ENCODE results near the gene NFASC. TPM values are rescaled to one million over a fixed set of nuclear protein-coding genes. Genes with fewer than 3 reads are reported as not detected.

Gene NFASC
- total RNA-seq, 5 donors from 2014 or later (not counting 1 experiment from before 2014, with no cell fraction given): 0.13 to 0.35 (median 0.19) TPM; not detected in 2

DNA sequence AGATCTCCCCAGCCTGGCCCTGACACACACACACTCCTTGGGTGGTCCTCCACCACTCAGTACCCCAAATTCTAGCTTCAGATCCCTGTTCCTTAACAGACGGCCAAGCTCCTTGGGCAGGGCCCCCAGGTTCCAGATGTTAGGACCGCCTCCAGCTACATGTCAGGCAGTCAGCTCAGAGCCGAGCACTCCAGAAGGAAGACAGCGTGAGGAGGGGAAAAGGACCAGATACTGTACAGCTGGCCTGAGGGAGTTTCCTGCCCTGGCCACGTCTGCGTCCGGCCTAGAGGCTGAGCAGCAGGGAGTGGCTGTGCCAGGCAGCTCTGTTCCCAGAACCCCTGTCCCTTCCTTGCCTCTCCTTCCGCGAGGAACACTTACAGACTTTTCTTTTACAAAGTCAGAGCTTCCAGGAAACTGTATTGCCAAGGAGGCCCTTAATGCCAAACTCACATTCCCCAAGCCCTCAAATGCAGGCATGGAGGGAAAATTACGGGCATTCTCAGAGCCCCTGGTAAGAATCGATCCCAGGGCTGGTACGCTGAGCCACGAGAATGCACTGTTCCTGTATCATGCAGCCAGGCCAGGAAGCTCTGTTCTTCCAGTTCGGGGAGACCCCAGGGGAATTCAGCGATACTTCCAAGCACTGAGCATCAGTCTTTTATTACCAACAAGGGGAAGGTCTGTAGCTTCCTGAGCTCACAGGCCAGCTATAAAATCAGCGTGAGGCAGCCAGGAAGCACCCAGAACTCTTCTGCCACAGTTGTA, 127.1 kb downstream of the NFASC start:
- H3K4me1 ChIP-seq (ENCODE audit: control insufficient read depth in 1 of 2, extremely low read depth in 1 of 2, insufficient read depth in 2 of 2, low read length in 2 of 2): peaks cover 0 to under 1% of the 10 kb centered on the region in 2 experiments
- DNase-seq: no peak
- Mint-ChIP-seq H3K9me3 (no peaks in the 10 kb centered on the region), H3K4me1 (peaks cover 2 to 6% (median 4%) of the 10 kb centered on the region in 3 donors), H3K27ac (no peak overlapping the region), H3K27me3 (peaks cover 0 to 5% of the 10 kb centered on the region in 2 donors), H3K36me3 (no peaks in the 10 kb centered on the region), H3K4me3 (no peak overlapping the region)
- no peaks in the 10 kb centered on the region for H3K36me3 ChIP-seq (ENCODE audit: control insufficient read depth in 2 of 2, extremely low read depth in 1 of 2, insufficient read depth in 1 of 2, low read length in 1 of 2)
- H3K27me3 ChIP-seq (replicated peaks in 1 of 2; ENCODE audit: control insufficient read depth in 2 of 2, extremely low read depth in 1 of 2, insufficient read depth in 2 of 2, low read length in 1 of 2): peaks cover 0 to 36% of the 10 kb centered on the region in 2 experiments
- no peaks in the 10 kb centered on the region for H3K9me3 ChIP-seq
- H3K4me3 ChIP-seq (ENCODE audit: control insufficient read depth in 1 of 2, extremely low read depth in 1 of 2, low read length in 1 of 2): no peak overlapping the region
- 84% methylated on average over 14 of the region's 16 CpGs for WGBS (ENCODE audit: insufficient coverage)
- ChIA-PET POLR2A (no interaction called here), CTCF (no interaction called here)
- H3K27ac ChIP-seq (ENCODE audit: low read length): no peak overlapping the region
- ATAC-seq (replicated peaks in 1 of 4): no peak

DNA sequence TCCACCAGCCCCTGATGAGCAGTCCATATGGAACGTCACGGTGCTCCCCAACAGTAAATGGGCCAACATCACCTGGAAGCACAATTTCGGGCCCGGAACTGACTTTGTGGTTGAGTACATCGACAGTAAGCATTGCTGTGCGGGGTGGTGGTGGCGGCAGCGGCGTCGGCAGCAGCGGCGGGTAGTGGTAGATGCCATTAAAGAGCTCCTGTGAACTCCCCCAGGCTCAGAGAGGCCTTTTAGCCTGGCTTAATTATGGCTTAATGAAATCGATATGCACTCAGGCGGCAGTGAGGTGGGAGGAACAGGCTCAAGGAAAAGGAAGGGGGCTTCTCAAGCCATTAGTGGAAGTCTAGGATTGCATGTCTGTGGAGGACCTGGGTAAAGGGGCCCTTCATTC, 130.5 kb downstream of the NFASC start:
- H3K27ac Mint-ChIP-seq: no peak overlapping the region
- no peaks in the 10 kb centered on the region for H3K4me1 Mint-ChIP-seq
- H3K4me3 ChIP-seq (ENCODE audit: control insufficient read depth in 1 of 2, extremely low read depth in 1 of 2, low read length in 1 of 2): no peak overlapping the region
- H3K4me1 ChIP-seq (ENCODE audit: control insufficient read depth in 1 of 2, extremely low read depth in 1 of 2, insufficient read depth in 2 of 2, low read length in 2 of 2): no peaks in the 10 kb centered on the region
- DNase-seq (no peak), ATAC-seq (replicated peaks in 1 of 4) (no peak)
- no peak overlapping the region for H3K4me3 Mint-ChIP-seq
- H3K27me3 ChIP-seq (replicated peaks in 1 of 2; ENCODE audit: control insufficient read depth in 2 of 2, extremely low read depth in 1 of 2, insufficient read depth in 2 of 2, low read length in 1 of 2): peaks cover 0 to 38% of the 10 kb centered on the region in 2 experiments
- POLR2A ChIA-PET: no interaction called here
- no peak overlapping the region for H3K27ac ChIP-seq (ENCODE audit: low read length)
- peaks cover 5% of the 10 kb centered on the region in 2 donors for H3K27me3 Mint-ChIP-seq
- WGBS (ENCODE audit: insufficient coverage): 91% methylated on average over 10 of the region's 14 CpGs
- H3K9me3 ChIP-seq: no peaks in the 10 kb centered on the region
- H3K36me3 Mint-ChIP-seq: no peaks in the 10 kb centered on the region
- no peaks in the 10 kb centered on the region for H3K9me3 Mint-ChIP-seq
- CTCF ChIA-PET: no interaction called here
- no peaks in the 10 kb centered on the region for H3K36me3 ChIP-seq (ENCODE audit: control insufficient read depth in 2 of 2, extremely low read depth in 1 of 2, insufficient read depth in 1 of 2, low read length in 1 of 2)

DNA sequence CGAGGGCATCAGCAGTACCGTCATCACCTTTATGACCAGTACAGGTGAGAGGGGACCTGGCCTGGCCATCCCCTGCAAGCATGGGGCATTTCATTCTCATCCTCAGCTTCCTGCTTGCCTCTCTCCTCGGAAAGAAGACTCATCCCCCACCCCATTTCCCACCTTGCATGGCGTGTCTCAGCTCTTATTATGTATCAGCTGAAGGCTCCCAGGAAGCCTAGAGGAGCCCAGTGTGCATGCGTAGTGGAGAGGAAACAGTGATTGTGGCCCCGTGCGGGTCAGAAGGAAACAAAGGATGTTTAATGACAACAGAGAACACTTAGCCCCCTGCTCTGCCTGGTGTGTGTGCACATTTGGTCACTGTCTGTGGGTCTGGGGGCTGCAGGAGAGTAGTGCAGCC, 132.0 kb downstream of the NFASC start:
- Histone ChIP-seq H3K9me3 (no peaks in the 10 kb centered on the region), H3K27ac (ENCODE audit: low read length) (no peak overlapping the region), H3K27me3 (replicated peaks in 1 of 2; ENCODE audit: control insufficient read depth in 2 of 2, extremely low read depth in 1 of 2, insufficient read depth in 2 of 2, low read length in 1 of 2) (peaks cover 0 to 35% of the 10 kb centered on the region in 2 experiments), H3K4me1 (ENCODE audit: control insufficient read depth in 1 of 2, extremely low read depth in 1 of 2, insufficient read depth in 2 of 2, low read length in 2 of 2) (no peaks in the 10 kb centered on the region), H3K4me3 (ENCODE audit: control insufficient read depth in 1 of 2, extremely low read depth in 1 of 2, low read length in 1 of 2) (no peak overlapping the region), H3K36me3 (ENCODE audit: control insufficient read depth in 2 of 2, extremely low read depth in 1 of 2, insufficient read depth in 1 of 2, low read length in 1 of 2) (no peaks in the 10 kb centered on the region)
- DNase-seq (no peak), ATAC-seq (replicated peaks in 1 of 4) (no peak)
- H3K27ac Mint-ChIP-seq: no peak overlapping the region
- no peaks in the 10 kb centered on the region for H3K36me3 Mint-ChIP-seq
- POLR2A ChIA-PET: no interaction called here
- H3K9me3 Mint-ChIP-seq: no peaks in the 10 kb centered on the region
- no peak overlapping the region for H3K4me3 Mint-ChIP-seq
- H3K4me1 Mint-ChIP-seq: no peaks in the 10 kb centered on the region
- WGBS (ENCODE audit: insufficient coverage): 73% methylated on average over 7 of the region's 7 CpGs
- H3K27me3 Mint-ChIP-seq: peaks cover 2 to 12% of the 10 kb centered on the region in 2 donors
- CTCF ChIA-PET: no interaction called here

DNA sequence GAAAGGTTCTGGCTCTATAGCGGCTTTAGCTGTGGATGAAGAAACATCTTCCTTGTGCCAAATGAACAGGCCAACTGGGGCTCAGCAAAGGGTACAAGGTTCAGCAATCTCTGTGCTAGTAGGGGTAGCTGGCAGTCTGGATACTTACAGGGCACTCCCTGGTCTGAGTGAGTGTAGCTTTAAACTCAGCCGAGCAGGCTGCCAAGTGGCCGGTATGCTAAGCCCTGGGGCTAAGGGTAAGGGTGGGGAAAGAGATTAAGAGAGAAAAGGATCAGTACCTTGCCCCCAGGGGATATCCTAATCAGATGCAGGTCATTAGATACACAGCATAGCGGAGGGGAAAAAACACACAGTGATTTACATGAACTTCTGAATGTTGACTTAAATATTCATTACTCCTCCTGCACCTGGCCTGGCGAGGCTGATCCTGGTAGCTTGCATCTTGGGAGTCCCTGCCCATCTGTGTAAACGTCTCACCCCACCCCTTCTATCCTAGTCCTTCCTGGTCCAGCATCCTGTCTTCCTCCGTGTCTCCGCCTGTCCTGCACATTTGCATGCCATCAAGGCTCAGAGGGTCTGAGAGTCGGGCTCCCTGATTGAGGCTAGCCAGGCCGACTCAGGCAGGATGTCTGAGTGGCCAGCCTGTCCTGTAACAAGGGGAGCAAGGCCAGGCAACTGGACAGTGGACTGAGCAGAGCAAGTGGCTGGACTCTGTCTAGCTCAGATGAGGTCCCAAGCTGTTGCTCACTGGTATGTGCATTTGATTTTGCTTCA, 132.9 kb downstream of the NFASC start:
- no peaks in the 10 kb centered on the region for H3K4me1 ChIP-seq (ENCODE audit: control insufficient read depth in 1 of 2, extremely low read depth in 1 of 2, insufficient read depth in 2 of 2, low read length in 2 of 2)
- no peaks in the 10 kb centered on the region for H3K9me3 ChIP-seq
- Mint-ChIP-seq H3K36me3 (no peaks in the 10 kb centered on the region), H3K4me3 (no peak overlapping the region), H3K9me3 (no peaks in the 10 kb centered on the region), H3K4me1 (no peaks in the 10 kb centered on the region), H3K27ac (no peak overlapping the region), H3K27me3 (peaks cover 2 to 12% of the 10 kb centered on the region in 2 donors)
- H3K27me3 ChIP-seq (replicated peaks in 1 of 2; ENCODE audit: control insufficient read depth in 2 of 2, extremely low read depth in 1 of 2, insufficient read depth in 2 of 2, low read length in 1 of 2): peaks cover 0 to 32% of the 10 kb centered on the region in 2 experiments
- no peaks in the 10 kb centered on the region for H3K36me3 ChIP-seq (ENCODE audit: control insufficient read depth in 2 of 2, extremely low read depth in 1 of 2, insufficient read depth in 1 of 2, low read length in 1 of 2)
- CTCF ChIA-PET: no interaction called here
- no peak for DNase-seq
- no peak for ATAC-seq (replicated peaks in 1 of 4)
- no peak overlapping the region for H3K4me3 ChIP-seq (ENCODE audit: control insufficient read depth in 1 of 2, extremely low read depth in 1 of 2, low read length in 1 of 2)
- 88% methylated on average over 8 of the region's 10 CpGs for WGBS (ENCODE audit: insufficient coverage)
- POLR2A ChIA-PET: no interaction called here
- H3K27ac ChIP-seq (ENCODE audit: low read length): no peak overlapping the region

DNA sequence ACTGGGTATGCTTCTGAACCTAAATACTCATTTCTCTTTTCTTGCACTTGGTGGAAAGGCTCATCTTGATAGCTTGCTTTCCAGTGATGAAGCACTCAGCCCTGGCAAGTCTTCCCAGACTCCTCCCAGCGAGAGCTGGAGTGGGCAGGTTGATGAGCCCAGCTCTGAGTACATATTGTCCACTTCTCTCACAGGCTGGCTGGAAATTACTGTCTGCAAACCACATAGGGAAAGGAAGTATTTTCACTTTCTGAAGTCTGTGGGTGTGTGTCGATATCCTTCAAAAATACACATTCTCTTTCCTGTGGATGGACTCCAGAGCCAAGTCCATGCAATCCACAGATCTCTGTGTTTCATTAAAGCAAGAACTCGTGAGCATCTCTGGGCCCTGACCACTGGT, 133.7 kb downstream of the NFASC start:
- H3K9me3 ChIP-seq: no peaks in the 10 kb centered on the region
- no peaks in the 10 kb centered on the region for H3K36me3 Mint-ChIP-seq
- H3K36me3 ChIP-seq (ENCODE audit: control insufficient read depth in 2 of 2, extremely low read depth in 1 of 2, insufficient read depth in 1 of 2, low read length in 1 of 2): no peaks in the 10 kb centered on the region
- H3K27ac Mint-ChIP-seq: no peak overlapping the region
- CTCF ChIA-PET: no interaction called here
- H3K4me1 ChIP-seq (ENCODE audit: control insufficient read depth in 1 of 2, extremely low read depth in 1 of 2, insufficient read depth in 2 of 2, low read length in 2 of 2): no peaks in the 10 kb centered on the region
- no CpG with 5 or more reads among the region's 3 CpGs for WGBS (ENCODE audit: insufficient coverage)
- H3K27me3 Mint-ChIP-seq: peaks cover 2 to 12% of the 10 kb centered on the region in 2 donors
- DNase-seq (no peak), ATAC-seq (replicated peaks in 1 of 4) (no peak)
- no peaks in the 10 kb centered on the region for H3K9me3 Mint-ChIP-seq
- no peak overlapping the region for H3K4me3 ChIP-seq (ENCODE audit: control insufficient read depth in 1 of 2, extremely low read depth in 1 of 2, low read length in 1 of 2)
- POLR2A ChIA-PET: no interaction called here
- peaks cover 0 to 32% of the 10 kb centered on the region in 2 experiments for H3K27me3 ChIP-seq (replicated peaks in 1 of 2; ENCODE audit: control insufficient read depth in 2 of 2, extremely low read depth in 1 of 2, insufficient read depth in 2 of 2, low read length in 1 of 2)
- no peak overlapping the region for H3K4me3 Mint-ChIP-seq
- H3K4me1 Mint-ChIP-seq: no peaks in the 10 kb centered on the region
- no peak overlapping the region for H3K27ac ChIP-seq (ENCODE audit: low read length)

DNA sequence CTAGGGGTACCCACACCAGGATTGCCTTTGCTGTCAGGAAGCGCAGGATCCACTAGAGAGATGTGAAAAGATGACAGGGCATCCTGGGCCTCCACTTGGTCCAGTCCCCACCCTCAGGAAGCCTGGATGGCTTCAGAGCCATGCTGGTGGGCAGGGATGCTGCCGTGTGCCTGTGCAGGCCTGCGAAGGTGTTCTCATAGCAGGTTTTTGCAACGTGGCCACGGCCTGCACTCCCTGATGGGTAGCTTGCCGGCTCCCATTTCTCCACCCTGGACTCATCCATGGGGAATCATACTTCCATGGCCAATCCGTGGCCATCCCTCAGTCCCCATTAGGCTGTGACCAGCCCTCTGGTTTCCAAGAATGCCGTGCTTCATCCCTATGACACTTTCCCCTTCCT, 138.2 kb downstream of the NFASC start:
- Histone ChIP-seq H3K4me1 (ENCODE audit: control insufficient read depth in 1 of 2, extremely low read depth in 1 of 2, insufficient read depth in 2 of 2, low read length in 2 of 2) (no peaks in the 10 kb centered on the region), H3K27ac (ENCODE audit: low read length) (no peak overlapping the region), H3K9me3 (no peaks in the 10 kb centered on the region), H3K36me3 (ENCODE audit: control insufficient read depth in 2 of 2, extremely low read depth in 1 of 2, insufficient read depth in 1 of 2, low read length in 1 of 2) (no peaks in the 10 kb centered on the region), H3K27me3 (replicated peaks in 1 of 2; ENCODE audit: control insufficient read depth in 2 of 2, extremely low read depth in 1 of 2, insufficient read depth in 2 of 2, low read length in 1 of 2) (peaks cover 0 to 15% of the 10 kb centered on the region in 2 experiments), H3K4me3 (ENCODE audit: control insufficient read depth in 1 of 2, extremely low read depth in 1 of 2, low read length in 1 of 2) (no peak overlapping the region)
- POLR2A ChIA-PET: no interaction called here
- DNase-seq (no peak), ATAC-seq (replicated peaks in 1 of 4) (no peak)
- Mint-ChIP-seq H3K36me3 (no peaks in the 10 kb centered on the region), H3K9me3 (no peaks in the 10 kb centered on the region), H3K27me3 (peaks cover 0 to 12% of the 10 kb centered on the region in 2 donors), H3K27ac (no peak overlapping the region), H3K4me1 (no peaks in the 10 kb centered on the region), H3K4me3 (no peak overlapping the region)
- WGBS (ENCODE audit: insufficient coverage): 73% methylated on average over 8 of the region's 8 CpGs
- CTCF ChIA-PET: no interaction called here
